Astrocyte (in vitro differentiated cells and primary cell): ENCODE results near the gene ZFHX3. TPM values are rescaled to one million over a fixed set of nuclear protein-coding genes. Genes with fewer than 3 reads are reported as not detected.

Experiments used
- DNase-seq: peaks from one replicate; pipeline ENCODE4 v3.0.0-alpha.2; 2010; ENCODE audit warnings: low read depth
- FAIRE-seq: peaks from 2 replicates; lab custom pipeline; 2011; peaks lifted over from hg19 to GRCh38; lab: Jason Lieb, UNC
- H2AFZ ChIP-seq: 2 replicates; pipeline ENCODE4 v1.6.0; 2012; ENCODE audit warnings: low read depth, low read length, inconsistent platforms
- H3K27ac ChIP-seq: 2 replicates; pipeline ENCODE4 v1.5.1; 2011; ENCODE audit warnings: low read depth, low read length, inconsistent platforms
- H3K27me3 ChIP-seq: 2 replicates; pipeline ENCODE4 v1.6.0; 2011; ENCODE audit warnings: low read length, inconsistent platforms; ENCODE audit not compliant: insufficient read depth
- H3K36me3 ChIP-seq: 2 replicates; pipeline ENCODE4 v1.5.1; 2011; ENCODE audit warnings: low read length, inconsistent platforms; ENCODE audit not compliant: insufficient read depth
- H3K4me1 ChIP-seq: 2 replicates; pipeline ENCODE4 v1.5.1; 2011; ENCODE audit warnings: low read length, inconsistent platforms; ENCODE audit not compliant: insufficient read depth
- H3K4me2 ChIP-seq: 2 replicates; pipeline ENCODE4 v1.6.0; 2012; ENCODE audit warnings: low read length, inconsistent platforms
- H3K4me3 ChIP-seq: 2 replicates; pipeline ENCODE4 v1.5.1; 2011; ENCODE audit warnings: low read depth, mild to moderate bottlenecking, low read length, inconsistent platforms; ENCODE audit not compliant: insufficient read depth
- H3K79me2 ChIP-seq: 2 replicates; pipeline ENCODE4 v1.6.0; 2012; ENCODE audit warnings: mild to moderate bottlenecking, low read length, inconsistent platforms; ENCODE audit not compliant: insufficient read depth
- H3K9ac ChIP-seq: 2 replicates; pipeline ENCODE4 v1.6.0; 2012; ENCODE audit warnings: mild to moderate bottlenecking, low read length, inconsistent platforms
- H3K9me3 ChIP-seq: 2 replicates; pipeline ENCODE4 v1.5.1; 2012; ENCODE audit warnings: low read depth, mild to moderate bottlenecking, low read length, inconsistent platforms; ENCODE audit not compliant: insufficient read depth
- H4K20me1 ChIP-seq: 2 replicates; pipeline ENCODE4 v1.6.0; 2012; ENCODE audit warnings: low read length, inconsistent platforms; ENCODE audit not compliant: insufficient read depth
- H3K27ac Mint-ChIP-seq: one replicate; pipeline ENCODE4 v1.8.0; 2021; ENCODE audit warnings: mild to moderate bottlenecking, mixed read lengths; ENCODE audit not compliant: unreplicated experiment
- H3K27me3 Mint-ChIP-seq: one replicate; pipeline ENCODE4 v1.8.0; 2021; ENCODE audit warnings: low read depth, mixed read lengths; ENCODE audit not compliant: unreplicated experiment
- H3K36me3 Mint-ChIP-seq: one replicate; pipeline ENCODE4 v1.8.0; 2021; ENCODE audit warnings: low read depth, mixed read lengths; ENCODE audit not compliant: unreplicated experiment
- H3K4me1 Mint-ChIP-seq: one replicate; pipeline ENCODE4 v1.8.0; 2021; ENCODE audit warnings: low read depth, mixed read lengths; ENCODE audit not compliant: unreplicated experiment
- H3K4me3 Mint-ChIP-seq: one replicate; pipeline ENCODE4 v1.8.0; 2021; ENCODE audit warnings: mild to moderate bottlenecking, moderate library complexity, mixed read lengths; ENCODE audit not compliant: unreplicated experiment
- H3K9me3 Mint-ChIP-seq: one replicate; pipeline ENCODE4 v1.8.0; 2021; ENCODE audit warnings: mild to moderate bottlenecking, mixed read lengths; ENCODE audit not compliant: unreplicated experiment
- CTCF ChIP-seq: IDR thresholded peaks from 2 replicates; pipeline ENCODE4 v1.5.1; 2011; ENCODE audit warnings: low read depth, mild to moderate bottlenecking, inconsistent platforms, low read length, moderate library complexity; ENCODE audit not compliant: insufficient read depth
- EZH2 ChIP-seq: IDR thresholded peaks from 2 replicates; pipeline ENCODE4 v1.6.1; 2012; ENCODE audit warnings: mild to moderate bottlenecking, low read length, inconsistent platforms; ENCODE audit not compliant: insufficient read depth
- total RNA-seq: library from RNA; stranded (reverse); gene quantifications from 2 replicates; pipeline ENCODE4 v1.2.1, GENCODE V29; 2021

The ZFHX3 gene
- total RNA-seq, 1 donor from 2014 or later, result 19.7 TPM

DNA sequence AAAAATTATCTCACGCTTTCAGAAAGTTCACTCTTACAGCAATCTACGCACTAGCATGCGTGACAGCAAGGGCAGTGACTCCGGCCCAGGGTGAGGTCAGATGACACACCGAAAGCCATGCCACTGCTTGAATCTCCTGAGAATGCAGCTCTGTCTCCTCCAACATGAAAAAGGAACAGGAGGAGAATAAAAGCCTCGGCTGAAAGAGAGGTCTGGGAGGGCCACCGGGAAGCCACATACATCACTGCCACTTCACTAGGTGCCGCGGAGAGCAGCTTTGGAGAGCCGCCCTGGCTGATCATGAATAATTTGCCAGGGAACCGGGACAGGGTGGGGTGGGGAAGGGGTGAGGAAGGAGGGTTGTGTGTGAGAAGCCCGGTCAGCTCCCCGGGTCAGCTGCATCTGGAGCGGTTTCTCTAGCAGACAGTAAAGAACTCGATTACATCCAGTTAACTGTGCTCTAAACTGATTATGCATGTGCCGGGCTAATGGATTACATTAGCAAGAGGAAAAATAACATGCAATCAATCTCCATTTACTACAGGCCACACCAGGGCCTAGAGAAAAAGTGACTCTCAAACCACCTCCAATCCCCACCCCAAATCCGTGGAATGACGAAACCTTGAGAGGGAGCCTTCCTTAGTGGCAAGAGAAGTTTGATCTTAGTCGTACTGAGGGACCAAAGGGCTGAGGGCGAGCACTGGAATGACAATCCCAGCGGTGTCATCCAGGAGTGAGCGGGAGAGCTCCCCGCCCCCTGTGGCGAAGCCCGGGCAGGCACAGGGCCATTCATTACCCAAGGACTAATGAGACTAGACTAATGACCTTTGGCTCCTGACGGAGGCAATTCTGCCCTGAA, 100.3 kb downstream of the ZFHX3 start:
- Mint-ChIP-seq H3K4me3 (no peak overlapping the region), H3K36me3 (peaks cover 32% of the 10 kb centered on the region), H3K27ac (no peak overlapping the region), H3K27me3 (no peaks in the 10 kb centered on the region), H3K9me3 (peaks cover 2% of the 10 kb centered on the region), H3K4me1 (peaks cover 26% of the 10 kb centered on the region)
- TF ChIP-seq CTCF (no peak), EZH2 (no peak)
- no peak overlapping the region for H3K27ac ChIP-seq
- H3K36me3 ChIP-seq, result peaks cover 9% of the 10 kb centered on the region
- FAIRE-seq (no peak), DNase-seq (peak; percentile 18)
- H3K9me3 ChIP-seq, result no peaks in the 10 kb centered on the region
- H3K79me2 ChIP-seq, result peaks cover 59% of the 10 kb centered on the region
- H3K9ac ChIP-seq, result peak overlapping the region; percentile 17
- no peaks in the 10 kb centered on the region for H3K27me3 ChIP-seq
- no peak overlapping the region for H3K4me3 ChIP-seq
- H3K4me1 ChIP-seq, result peaks cover 13% of the 10 kb centered on the region
- H4K20me1 ChIP-seq, result peaks cover 86% of the 10 kb centered on the region
- H3K4me2 ChIP-seq, result no peak overlapping the region
- H2AFZ ChIP-seq, result no peak overlapping the region

DNA sequence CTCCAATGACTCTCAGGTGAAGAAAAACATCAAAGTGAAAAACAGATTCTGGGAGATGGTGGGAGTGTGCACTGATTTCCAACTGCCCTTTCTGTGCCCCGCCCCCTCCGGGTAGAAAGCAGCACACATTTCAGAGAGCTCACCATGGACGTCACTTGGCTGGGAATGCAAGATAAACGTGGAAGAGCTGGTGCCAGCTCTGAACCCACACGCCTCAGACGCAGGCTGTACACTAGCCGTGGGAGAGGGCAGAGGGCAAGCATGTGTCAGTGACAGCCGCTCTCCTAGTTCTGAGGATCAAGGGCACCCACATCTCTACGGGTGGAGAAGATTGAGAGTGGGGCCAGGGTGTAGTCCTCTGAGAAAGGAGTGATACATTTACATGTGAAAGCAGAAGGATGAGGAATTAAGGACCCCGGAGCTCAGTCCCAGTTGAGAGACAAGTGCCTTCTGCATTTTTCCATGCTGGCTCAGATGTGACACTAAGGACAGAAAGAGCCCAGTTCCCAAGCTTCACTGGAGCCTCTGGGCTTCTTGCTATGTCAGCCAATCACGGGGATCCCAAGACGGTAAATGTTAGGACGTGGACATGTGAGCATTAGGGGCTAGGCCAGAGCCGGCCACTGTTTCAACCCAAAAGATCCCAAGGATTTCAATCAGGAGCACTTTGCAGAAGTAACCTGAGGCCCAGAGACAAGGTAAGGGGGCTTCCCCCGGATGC, 101.3 kb downstream of the ZFHX3 start:
- no peak for TF ChIP-seq EZH2
- TF ChIP-seq CTCF, result no peak
- H3K27me3 ChIP-seq, result no peaks in the 10 kb centered on the region
- FAIRE-seq (no peak), DNase-seq (peak; percentile 46)
- peak overlapping the region; percentile 3 for H3K27ac ChIP-seq
- H3K4me1 Mint-ChIP-seq, result peaks cover 16% of the 10 kb centered on the region
- peaks cover 34% of the 10 kb centered on the region for H3K36me3 Mint-ChIP-seq
- H3K9ac ChIP-seq, result no peak overlapping the region
- peaks cover 82% of the 10 kb centered on the region for H4K20me1 ChIP-seq
- H3K79me2 ChIP-seq, result peaks cover 60% of the 10 kb centered on the region
- peaks cover 4% of the 10 kb centered on the region for H3K4me1 ChIP-seq
- H3K9me3 ChIP-seq, result no peaks in the 10 kb centered on the region
- no peak overlapping the region for H3K4me3 ChIP-seq
- H3K9me3 Mint-ChIP-seq, result peaks cover 2% of the 10 kb centered on the region
- no peak overlapping the region for H3K27ac Mint-ChIP-seq
- peaks cover 9% of the 10 kb centered on the region for H3K36me3 ChIP-seq
- H3K4me3 Mint-ChIP-seq, result no peak overlapping the region
- H3K27me3 Mint-ChIP-seq, result no peaks in the 10 kb centered on the region
- H3K4me2 ChIP-seq, result no peak overlapping the region
- H2AFZ ChIP-seq, result no peak overlapping the region
